Liver (tissue), 9 donors: ENCODE measurements around the gene SIGLEC1. TPM values are rescaled to one million over a fixed set of nuclear protein-coding genes. Genes with fewer than 3 reads are reported as not detected.

ENCODE experiments used
- DNase-seq: peaks from one replicate; pipeline ENCODE4 v3.0.0-alpha.2; 2017; ENCODE audit warnings: low spot score
- H3K27ac ChIP-seq, 2 donors: one replicate each; pipeline ENCODE4 v1.7.0; 2013; ENCODE audit warnings: inconsistent platforms in 2 of 2, low read length in 2 of 2, control low read depth in 1 of 2, low read depth in 1 of 2, mild to moderate bottlenecking in 1 of 2
- H3K27me3 ChIP-seq, 4 donors: one replicate each; pipeline versions ENCODE4 v1.6.1 to v1.7.0; 2013; ENCODE audit warnings: low read length in 3 of 4, inconsistent platforms in 1 of 4, mild to moderate bottlenecking in 1 of 4, moderate library complexity in 1 of 4; ENCODE audit not compliant: control insufficient read depth in 4 of 4, insufficient read depth in 4 of 4
- H3K36me3 ChIP-seq, 4 donors: one replicate each; pipeline versions ENCODE4 v1.6.1 to v1.7.0; 2013; ENCODE audit warnings: low read length in 3 of 4, mild to moderate bottlenecking in 3 of 4, low read depth in 1 of 4, moderate library complexity in 1 of 4; ENCODE audit not compliant: control insufficient read depth in 4 of 4, insufficient read depth in 3 of 4
- H3K4me1 ChIP-seq, 4 donors: one replicate each; pipeline versions ENCODE4 v1.6.1 to v1.7.0; 2013; ENCODE audit warnings: low read length in 3 of 4, mild to moderate bottlenecking in 3 of 4, moderate library complexity in 1 of 4; ENCODE audit not compliant: control insufficient read depth in 4 of 4, insufficient read depth in 4 of 4
- H3K4me3 ChIP-seq, 3 donors: one replicate each; pipeline versions ENCODE4 v1.6.1 to v1.7.0; 2013; ENCODE audit warnings: low read length in 3 of 3, control low read depth in 1 of 3, low read depth in 1 of 3, mild to moderate bottlenecking in 1 of 3
- H3K9ac ChIP-seq, 2 donors: one replicate each; pipeline ENCODE4 v1.7.0; 2013; ENCODE audit warnings: low read length in 2 of 2, mild to moderate bottlenecking in 2 of 2, moderate library complexity in 2 of 2, control low read depth in 1 of 2, low read depth in 1 of 2
- H3K9me3 ChIP-seq, 4 donors: one replicate each; pipeline versions ENCODE4 v1.6.1 to v1.7.0; 2013; ENCODE audit warnings: low read length in 3 of 4; ENCODE audit not compliant: control insufficient read depth in 4 of 4
- ATF3 ChIP-seq: IDR thresholded peaks from 2 replicates; pipeline ENCODE4 v1.6.1; 2016; ENCODE audit warnings: antibody characterized with exemption
- CTCF ChIP-seq: fragments of 150-350 bp; IDR thresholded peaks from 2 replicates; pipeline ENCODE4 v1.5.1; 2017; ENCODE audit warnings: improper control_type of control experiment, low read depth, low read length; ENCODE audit not compliant: missing input control
- EGR1 ChIP-seq, 2 donors: IDR thresholded peaks; 2 replicates each; pipeline ENCODE4 v1.6.1; 2016 to 2018; ENCODE audit warnings: antibody characterized with exemption in 2 of 2, low read depth in 2 of 2
- FOXA2 ChIP-seq: IDR thresholded peaks from 2 replicates; pipeline ENCODE4 v1.6.1; 2016; ENCODE audit warnings: antibody characterized with exemption
- GABPA ChIP-seq, 2 donors: IDR thresholded peaks in 1 of 2; conservative IDR thresholded peaks in 1 of 2; 2 replicates each; pipeline ENCODE4 v1.6.1; 2016; ENCODE audit warnings: antibody characterized with exemption in 2 of 2, mild to moderate bottlenecking in 1 of 2, moderate library complexity in 1 of 2
- HNF4A ChIP-seq, 2 donors: conservative IDR thresholded peaks; 2 replicates each; pipeline ENCODE4 v1.6.1; 2016; ENCODE audit warnings: antibody characterized with exemption in 2 of 2, mild to moderate bottlenecking in 2 of 2
- HNF4G ChIP-seq: IDR thresholded peaks from 2 replicates; pipeline ENCODE4 v1.6.1; 2016; ENCODE audit warnings: antibody characterized with exemption
- MAX ChIP-seq: IDR thresholded peaks from 2 replicates; pipeline ENCODE4 v1.6.1; 2016; ENCODE audit warnings: antibody characterized with exemption
- NR2F2 ChIP-seq: IDR thresholded peaks from 2 replicates; pipeline ENCODE4 v1.6.1; 2016; ENCODE audit warnings: antibody characterized with exemption
- RXRA ChIP-seq, 2 donors: IDR thresholded peaks; 2 replicates each; pipeline ENCODE4 v1.6.1; 2017 to 2018; ENCODE audit warnings: antibody characterized with exemption in 2 of 2, mild to moderate bottlenecking in 1 of 2
- SP1 ChIP-seq: IDR thresholded peaks from 2 replicates; pipeline ENCODE4 v1.6.1; 2018; ENCODE audit warnings: antibody characterized with exemption, mild to moderate bottlenecking
- TAF1 ChIP-seq: conservative IDR thresholded peaks from 2 replicates; pipeline ENCODE4 v1.6.1; 2016; ENCODE audit warnings: antibody characterized with exemption, mild to moderate bottlenecking
- YY1 ChIP-seq: IDR thresholded peaks from 2 replicates; pipeline ENCODE4 v1.6.1; 2016; ENCODE audit warnings: antibody characterized with exemption, mild to moderate bottlenecking
- WGBS: extraction: QIAGEN DNeasy Blood & Tissue Kit; methylation state at CpG from one replicate; pipeline ENCODE4 v1.1.7; 2013; 5-methylcytosine and 5-hydroxymethylcytosine counted together
- polyA plus RNA-seq, 2 donors: library from polyadenylated mRNA; stranded (reverse) in 1 of 2; unstranded in 1 of 2; fragments of 200-250 nt in 1 of 2; fragments of >200 nt in 1 of 2; fragmentation: Nextera tagmentation in 1 of 2; extraction: Ambion mirVana in 1 of 2; gene quantifications; one replicate each; pipeline versions ENCODE4 v1.2.1 to v1.2.3, GENCODE V29; 2013 to 2015
- total RNA-seq, 2 donors: library from RNA; depleted of rRNA; stranded (reverse); fragments of >200 nt; gene quantifications; one replicate each; pipeline ENCODE4 v1.2.3, GENCODE V29; 2014
- donor health status: healthy.
- donor health status: healthy.
- donor health status: healthy.
- donor health status: healthy.
- donor health status: healthy.

The SIGLEC1 gene
- total and polyA plus RNA-seq, 4 donors: 2.3 to 7.8 (median 7.1) TPM

GRCh38 chr20:3671986-3672546 is 40.3 kb downstream of the SIGLEC1 start:
- no peaks in the 10 kb centered on the region for H3K36me3 ChIP-seq
- TF ChIP-seq TAF1: no peak
- no peak for TF ChIP-seq ATF3
- no peak for TF ChIP-seq HNF4G
- no peak for TF ChIP-seq SP1
- TF ChIP-seq GABPA (IDR thresholded peaks at IDR 0.05 in 1 of 2, conservative IDR thresholded peaks at IDR 0.05 in 1 of 2): no peak
- TF ChIP-seq RXRA (IDR thresholded peaks at IDR 0.05): no peak
- no peak for TF ChIP-seq FOXA2
- no peak overlapping the region for H3K4me3 ChIP-seq
- no peaks in the 10 kb centered on the region for H3K9me3 ChIP-seq
- H3K27ac ChIP-seq: no peak overlapping the region
- peaks cover 4 to 10% (median 6%) of the 10 kb centered on the region in 4 donors for H3K27me3 ChIP-seq
- no peak for DNase-seq
- H3K9ac ChIP-seq: no peak overlapping the region
- WGBS: 41% methylated on average over 23 of the region's 23 CpGs
- peaks cover 0 to 10% (median 3%) of the 10 kb centered on the region in 4 donors for H3K4me1 ChIP-seq

DNA sequence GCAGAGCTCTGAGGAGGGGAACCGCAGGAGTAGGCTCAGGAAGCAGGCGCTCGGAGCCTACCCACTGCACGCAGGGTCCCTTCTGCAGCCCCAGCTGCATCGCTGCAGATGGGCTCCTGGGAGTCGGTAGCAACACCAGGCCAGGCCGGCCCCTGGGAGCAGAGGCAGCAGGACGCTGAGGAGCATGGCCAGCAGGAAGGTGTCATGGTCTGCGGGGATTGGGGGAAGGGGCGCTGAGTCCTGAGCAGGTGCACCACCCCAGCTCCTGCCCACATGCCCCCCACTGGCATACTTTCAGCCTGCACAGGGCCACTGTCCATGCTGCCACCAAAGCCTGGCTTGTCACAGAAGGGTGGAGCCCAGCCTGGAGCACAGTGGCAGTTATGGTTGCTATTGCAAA is 41.5 kb downstream of the SIGLEC1 start:
- H3K27me3 ChIP-seq: peaks cover 4 to 10% (median 6%) of the 10 kb centered on the region in 4 donors
- no peak overlapping the region for H3K27ac ChIP-seq
- no peak overlapping the region for H3K9ac ChIP-seq
- no peaks in the 10 kb centered on the region for H3K9me3 ChIP-seq
- no peak overlapping the region for H3K4me3 ChIP-seq
- peaks cover 0 to 10% (median 2%) of the 10 kb centered on the region in 4 donors for H3K4me1 ChIP-seq
- DNase-seq: no peak
- no peaks in the 10 kb centered on the region for H3K36me3 ChIP-seq
- WGBS: 84% methylated on average over 10 of the region's 10 CpGs
- TF ChIP-seq NR2F2: no peak

DNA sequence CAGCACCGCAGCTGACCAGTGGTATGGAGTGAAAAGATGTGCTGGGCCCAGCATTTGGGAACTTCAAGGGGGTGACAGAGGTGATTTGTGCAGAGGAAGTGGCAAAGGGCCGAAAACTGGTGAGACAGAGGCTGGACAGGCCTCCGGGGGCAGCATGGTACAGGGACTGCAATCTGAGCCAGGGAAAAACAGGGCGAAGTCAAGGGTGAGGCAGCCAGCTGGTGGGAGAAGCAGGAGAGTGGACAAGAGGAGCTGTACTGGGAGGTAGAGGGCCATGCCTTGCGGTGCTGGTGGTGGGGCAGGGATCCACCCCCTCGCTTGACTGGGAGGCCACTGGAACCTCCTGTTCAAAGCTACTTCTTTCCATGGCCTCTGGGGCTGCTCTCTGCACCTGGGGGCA is 41.9 kb downstream of the SIGLEC1 start:
- Histone ChIP-seq H3K9me3 (no peaks in the 10 kb centered on the region), H3K27me3 (peaks cover 4 to 10% (median 6%) of the 10 kb centered on the region in 4 donors), H3K9ac (no peak overlapping the region), H3K27ac (no peak overlapping the region), H3K4me3 (no peak overlapping the region), H3K4me1 (peaks cover 0 to 10% (median 2%) of the 10 kb centered on the region in 4 donors), H3K36me3 (no peaks in the 10 kb centered on the region)
- 57% methylated on average over 6 of the region's 6 CpGs for WGBS
- no peak for TF ChIP-seq ATF3
- no peak for TF ChIP-seq GABPA (IDR thresholded peaks at IDR 0.05 in 1 of 2, conservative IDR thresholded peaks at IDR 0.05 in 1 of 2)
- no peak for TF ChIP-seq TAF1
- no peak for TF ChIP-seq CTCF
- no peak for TF ChIP-seq HNF4A (conservative IDR thresholded peaks at IDR 0.05)
- no peak for TF ChIP-seq HNF4G
- no peak for TF ChIP-seq YY1
- no peak for TF ChIP-seq EGR1 (IDR thresholded peaks at IDR 0.05; ENCODE audit: low read depth in 2 of 2)
- TF ChIP-seq MAX: no peak
- no peak for TF ChIP-seq RXRA (IDR thresholded peaks at IDR 0.05)
- DNase-seq: no peak
